HG03342 (cell line): Measurements from ENCODE around the gene ADCY9.
"Not testable (repeated sequence)": the region's sequence is repeated elsewhere in the genome, so short reads cannot be mapped to it uniquely, and the experiment has no call there.

Experiments used
- ATAC-seq: cut with Tn5 transposase; IDR thresholded peaks from one replicate; pipeline ENCODE4 v1.9.1; 2021; ENCODE audit warnings: mild to moderate bottlenecking, moderate library complexity; ENCODE audit not compliant: unreplicated experiment

ADCY9 gene

GRCh38 chr16:3937066-3937875 lies 179.0 kb downstream of the ADCY9 start:
- ATAC-seq: no peak

GRCh38 chr16:3935921-3936320 lies 180.3 kb downstream of the ADCY9 start:
- no peak for ATAC-seq

GRCh38 chr16:3934491-3935181 lies 181.6 kb downstream of the ADCY9 start:
- no peak for ATAC-seq

- not testable (repeated sequence) for ATAC-seq
Observed at GRCh38 chr16:3927147-3927546, 189.1 kb downstream of the ADCY9 start.

- no peak for ATAC-seq
Observed at GRCh38 chr16:3924763-3925162, 191.5 kb downstream of the ADCY9 start.

GRCh38 chr16:3922241-3922640 lies 194.0 kb downstream of the ADCY9 start:
- ATAC-seq: no peak

GRCh38 chr16:3920206-3920605 lies 196.0 kb downstream of the ADCY9 start:
- ATAC-seq: no peak

- ATAC-seq: no peak
Observed at GRCh38 chr16:3919413-3919812, 196.8 kb downstream of the ADCY9 start.

- ATAC-seq: no peak
Observed at GRCh38 chr16:3915426-3916260, 200.6 kb downstream of the ADCY9 start.

- ATAC-seq: no peak
Observed at GRCh38 chr16:3912897-3913296, 203.3 kb downstream of the ADCY9 start.
